CD4-positive, CD25-positive, alpha-beta regulatory T cell (primary cell): ENCODE measurements around the gene CCNL2. TPM values are rescaled to one million over a fixed set of nuclear protein-coding genes. Genes with fewer than 3 reads are reported as not detected.
"Not testable (repeated sequence)": the region's sequence is repeated elsewhere in the genome, so short reads cannot be mapped to it uniquely, and the experiment has no call there.

ENCODE experiments used
- ATAC-seq, 2 donors: fragments of 150-1000 bp; cut with Tn5 transposase; one replicate each; pipeline ENCODE4 v1.10.0; 2021; ENCODE audit warnings: low read depth in 2 of 2, moderate number of reproducible peaks in 2 of 2, moderate library complexity in 1 of 2
- DNase-seq, 3 donors: peaks; one replicate each; pipeline versions ENCODE4 v3.0.0 to v3.0.0-alpha.2; 2012 to 2022; ENCODE audit warnings: mixed read lengths in 1 of 3
- H3K27ac ChIP-seq: one replicate; pipeline ENCODE4 v1.7.0; 2013; ENCODE audit warnings: mild to moderate bottlenecking, low read length; ENCODE audit not compliant: insufficient read depth, poor library complexity, severe bottlenecking
- H3K27me3 ChIP-seq: one replicate; pipeline ENCODE4 v1.7.0; 2013; ENCODE audit warnings: low read length; ENCODE audit not compliant: control insufficient read depth, insufficient read depth
- H3K36me3 ChIP-seq: one replicate; pipeline ENCODE4 v1.7.0; 2013; ENCODE audit warnings: mild to moderate bottlenecking, low read length, moderate library complexity; ENCODE audit not compliant: control insufficient read depth, insufficient read depth
- H3K4me1 ChIP-seq: 2 replicates; pipeline ENCODE4 v1.7.0; 2013; ENCODE audit warnings: mild to moderate bottlenecking, low read length; ENCODE audit not compliant: insufficient read depth, control insufficient read depth, poor library complexity, severe bottlenecking
- H3K4me3 ChIP-seq: one replicate; pipeline ENCODE4 v1.7.0; 2013; ENCODE audit warnings: low read depth, mild to moderate bottlenecking, low read length, moderate library complexity
- H3K9me3 ChIP-seq, 2 experiments: 1 replicate in 1 of 2; 2 replicates in 1 of 2; pipeline ENCODE4 v1.7.0; 2013; ENCODE audit warnings: low read length in 2 of 2, mild to moderate bottlenecking in 1 of 2, moderate library complexity in 1 of 2; ENCODE audit not compliant: control insufficient read depth in 2 of 2
- H3K27ac Mint-ChIP-seq, 3 donors: one replicate each; pipeline ENCODE4 v1.8.0; 2020 to 2022; ENCODE audit warnings: mild to moderate bottlenecking in 3 of 3, mixed read lengths in 3 of 3, moderate library complexity in 2 of 3
- H3K27me3 Mint-ChIP-seq: one replicate; pipeline ENCODE4 v1.8.0; 2022; ENCODE audit warnings: mild to moderate bottlenecking, mixed read lengths
- H3K36me3 Mint-ChIP-seq: one replicate; pipeline ENCODE4 v1.8.0; 2020; ENCODE audit warnings: mixed read lengths
- H3K4me1 Mint-ChIP-seq, 4 donors: one replicate each; pipeline ENCODE4 v1.8.0; 2020 to 2022; ENCODE audit warnings: mixed read lengths in 4 of 4, mild to moderate bottlenecking in 1 of 4
- H3K4me3 Mint-ChIP-seq, 4 donors: one replicate each; pipeline ENCODE4 v1.8.0; 2020 to 2022; ENCODE audit warnings: mild to moderate bottlenecking in 4 of 4, mixed read lengths in 4 of 4, moderate library complexity in 3 of 4
- H3K9me3 Mint-ChIP-seq, 7 donors: one replicate each; pipeline ENCODE4 v1.8.0; 2020 to 2022; ENCODE audit warnings: mixed read lengths in 7 of 7, mild to moderate bottlenecking in 3 of 7, moderate library complexity in 2 of 7
- polyA plus RNA-seq, 4 donors: library from polyadenylated mRNA; unstranded; fragments of 300-500 nt; fragmentation: Illumina TruSeq; gene quantifications; one replicate each; pipeline ENCODE4 v1.2.3, GENCODE V29; 2021
- total RNA-seq: library from RNA; stranded (reverse); gene quantifications from one replicate; pipeline ENCODE4 v1.2.3, GENCODE V29; 2022

CCNL2 gene
- total and polyA plus RNA-seq, 5 donors from 2014 or later = 17.6 to 287 (median 21.6) TPM

GRCh38 chr1:1412311-1412902 is 13.3 kb upstream of the CCNL2 start:
- not testable (repeated sequence) for H3K27ac ChIP-seq, H3K9me3 ChIP-seq, DNase-seq, H3K4me1 ChIP-seq, H3K9me3 Mint-ChIP-seq, H3K4me3 ChIP-seq, H3K27ac Mint-ChIP-seq, H3K27me3 ChIP-seq, ATAC-seq, H3K36me3 ChIP-seq, H3K36me3 Mint-ChIP-seq, H3K27me3 Mint-ChIP-seq
- Mint-ChIP-seq H3K4me3 (peak overlapping the region in 1 of 4 donors; percentile 18), H3K4me1 (peaks cover 0 to 25% (median 5%) of the 10 kb centered on the region in 4 donors)

GRCh38 chr1:1411626-1412025 is 12.5 kb upstream of the CCNL2 start:
- Mint-ChIP-seq H3K4me3 (peak overlapping the region in 3 of 4 donors; percentile 52 to 72 (median 63)), H3K27ac (peak overlapping the region in 1 of 3 donors; percentile 46), H3K36me3 (no peaks in the 10 kb centered on the region), H3K27me3 (no peaks in the 10 kb centered on the region), H3K4me1 (peaks cover 0 to 30% (median 7%) of the 10 kb centered on the region in 4 donors), H3K9me3 (no peaks in the 10 kb centered on the region)
- Histone ChIP-seq H3K27ac (no peak overlapping the region), H3K27me3 (no peaks in the 10 kb centered on the region), H3K4me1 (peaks cover 8% of the 10 kb centered on the region), H3K9me3 (no peaks in the 10 kb centered on the region), H3K4me3 (no peak overlapping the region), H3K36me3 (no peaks in the 10 kb centered on the region)
- ATAC-seq = no peak
- no peak for DNase-seq

GRCh38 chr1:1410238-1410637 is 11.1 kb upstream of the CCNL2 start:
- peaks cover 0 to 42% (median 9%) of the 10 kb centered on the region in 4 donors for H3K4me1 Mint-ChIP-seq
- H3K4me1 ChIP-seq = peaks cover 20% of the 10 kb centered on the region
- not testable (repeated sequence) for H3K9me3 ChIP-seq, H3K36me3 Mint-ChIP-seq, H3K27ac Mint-ChIP-seq, H3K27me3 ChIP-seq, H3K36me3 ChIP-seq, ATAC-seq, H3K27ac ChIP-seq, DNase-seq, H3K27me3 Mint-ChIP-seq, H3K4me3 ChIP-seq, H3K9me3 Mint-ChIP-seq
- H3K4me3 Mint-ChIP-seq = peak overlapping the region in 1 of 4 donors; percentile 74

GRCh38 chr1:1407636-1408318 is 8.6 kb upstream of the CCNL2 start:
- Mint-ChIP-seq H3K27me3 (no peaks in the 10 kb centered on the region), H3K9me3 (no peaks in the 10 kb centered on the region), H3K4me3 (peak overlapping the region; percentile 83 to 96 (median 91)), H3K4me1 (peaks cover 0 to 53% (median 14%) of the 10 kb centered on the region in 4 donors), H3K27ac (peak overlapping the region; percentile 48 to 97 (median 86)), H3K36me3 (peaks cover 12% of the 10 kb centered on the region)
- no peaks in the 10 kb centered on the region for H3K27me3 ChIP-seq
- peaks cover 18% of the 10 kb centered on the region for H3K36me3 ChIP-seq
- peak overlapping the region; percentile 89 for H3K27ac ChIP-seq
- peak overlapping the region; percentile 48 for H3K4me3 ChIP-seq
- ATAC-seq = peak; percentile 3 to 4
- peak in 1 of 3 donors; percentile 38 for DNase-seq
- no peaks in the 10 kb centered on the region for H3K9me3 ChIP-seq
- H3K4me1 ChIP-seq = peaks cover 20% of the 10 kb centered on the region

GRCh38 chr1:1406821-1407635 is 7.9 kb upstream of the CCNL2 start, which contains the start of gene MRPL20:
MRPL20 (minus strand) TSS chr1:1407293; CDS start chr1:1407217, 76 bp downstream.
- no peaks in the 10 kb centered on the region for H3K27me3 Mint-ChIP-seq
- Histone ChIP-seq H3K4me1 (peaks cover 20% of the 10 kb centered on the region), H3K27ac (peak within 1 kb of the TSS; percentile 89), H3K4me3 (peak within 1 kb of the TSS; percentile 64), H3K36me3 (peaks cover 23% of the 10 kb centered on the region), H3K9me3 (no peaks in the 10 kb centered on the region), H3K27me3 (no peaks in the 10 kb centered on the region)
- peaks cover 0 to 57% (median 14%) of the 10 kb centered on the region in 4 donors for H3K4me1 Mint-ChIP-seq
- H3K27ac Mint-ChIP-seq = peak within 1 kb of the TSS; percentile 86 to 97 (median 93)
- DNase-seq (peak; percentile 95 to 97 (median 96)), ATAC-seq (peak; percentile 95 to 97)
- H3K36me3 Mint-ChIP-seq = peaks cover 15% of the 10 kb centered on the region
- H3K4me3 Mint-ChIP-seq = peak within 1 kb of the TSS; percentile 92 to 96 (median 95)
- no peaks in the 10 kb centered on the region for H3K9me3 Mint-ChIP-seq

GRCh38 chr1:1406101-1406820 is 7.1 kb upstream of the CCNL2 start:
- ATAC-seq (no peak), DNase-seq (no peak)
- Mint-ChIP-seq H3K36me3 (peaks cover 20% of the 10 kb centered on the region), H3K27ac (peak overlapping the region; percentile 82 to 97 (median 93)), H3K4me1 (peaks cover 0 to 62% (median 16%) of the 10 kb centered on the region in 4 donors), H3K9me3 (no peaks in the 10 kb centered on the region), H3K4me3 (peak overlapping the region; percentile 90 to 96 (median 93)), H3K27me3 (no peaks in the 10 kb centered on the region)
- H3K4me1 ChIP-seq = peaks cover 20% of the 10 kb centered on the region
- H3K9me3 ChIP-seq = no peaks in the 10 kb centered on the region
- H3K4me3 ChIP-seq = peak overlapping the region; percentile 64
- no peaks in the 10 kb centered on the region for H3K27me3 ChIP-seq
- peaks cover 29% of the 10 kb centered on the region for H3K36me3 ChIP-seq
- H3K27ac ChIP-seq = peak overlapping the region; percentile 89

GRCh38 chr1:1403653-1404052 is 4.5 kb upstream of the CCNL2 start:
- no peaks in the 10 kb centered on the region for H3K9me3 ChIP-seq
- ATAC-seq (no peak), DNase-seq (no peak)
- no peaks in the 10 kb centered on the region for H3K27me3 ChIP-seq
- H3K4me1 ChIP-seq = peaks cover 34% of the 10 kb centered on the region
- H3K27ac ChIP-seq = no peak overlapping the region
- Mint-ChIP-seq H3K27me3 (no peaks in the 10 kb centered on the region), H3K27ac (peak overlapping the region in 2 of 3 donors; percentile 87 to 90), H3K9me3 (no peaks in the 10 kb centered on the region), H3K36me3 (peaks cover 20% of the 10 kb centered on the region), H3K4me1 (peaks cover 0 to 66% (median 20%) of the 10 kb centered on the region in 4 donors), H3K4me3 (peak overlapping the region; percentile 46 to 94 (median 91))
- H3K36me3 ChIP-seq = peaks cover 34% of the 10 kb centered on the region
- H3K4me3 ChIP-seq = no peak overlapping the region
